GM21717 (cell line): Measurements from ENCODE around the gene SYMPK.
A peak's percentile ranks its signal among the peaks of the same experiment; 100 is the strongest.

Source experiments
- ATAC-seq: cut with Tn5 transposase; IDR thresholded peaks from one replicate; pipeline ENCODE4 v1.9.1; 2021; ENCODE audit warnings: mild to moderate bottlenecking, moderate library complexity; ENCODE audit not compliant: unreplicated experiment

SYMPK gene

GRCh38 chr19:45782820-45783785, 79.8 kb downstream of the SYMPK start:
- no peak for ATAC-seq

- ATAC-seq, result no peak
Observed at GRCh38 chr19:45782162-45782691, 80.7 kb downstream of the SYMPK start, which contains the start of gene DMPK. Gene DMPK (minus strand): TSS chr19:45782490. CDS start chr19:45782352, 138 bp downstream.

- ATAC-seq, result no peak
Observed at GRCh38 chr19:45781214-45782161, 81.5 kb downstream of the SYMPK start.

GRCh38 chr19:45780448-45781213, 82.3 kb downstream of the SYMPK start:
- ATAC-seq, result no peak

GRCh38 chr19:45780146-45780447, 82.8 kb downstream of the SYMPK start:
- ATAC-seq, result no peak

GRCh38 chr19:45779231-45780145, 83.5 kb downstream of the SYMPK start:
- peak; percentile 69 for ATAC-seq

- no peak for ATAC-seq
Observed at GRCh38 chr19:45778010-45778661, 84.8 kb downstream of the SYMPK start.

- no peak for ATAC-seq
Observed at GRCh38 chr19:45777395-45777961, 85.5 kb downstream of the SYMPK start.

GRCh38 chr19:45774765-45775164, 88.2 kb downstream of the SYMPK start:
- no peak for ATAC-seq

GRCh38 chr19:45773384-45773783, 89.6 kb downstream of the SYMPK start:
- ATAC-seq, result no peak

GRCh38 chr19:45772912-45773311, 90.0 kb downstream of the SYMPK start:
- no peak for ATAC-seq

GRCh38 chr19:45772130-45772840, 90.7 kb downstream of the SYMPK start:
- ATAC-seq, result no peak

- ATAC-seq, result no peak
Observed at GRCh38 chr19:45771311-45771933, 91.5 kb downstream of the SYMPK start.

- ATAC-seq, result peak; percentile 47
Observed at GRCh38 chr19:45770192-45771101, 92.5 kb downstream of the SYMPK start.

GRCh38 chr19:45769821-45770191, 93.1 kb downstream of the SYMPK start:
- peak; percentile 12 for ATAC-seq

- ATAC-seq, result peak; percentile 40
Observed at GRCh38 chr19:45768984-45769782, 93.8 kb downstream of the SYMPK start, which contains the start of gene SIX5. Gene SIX5 (minus strand): TSS chr19:45769252. CDS start chr19:45768844, 408 bp downstream.
